Subcutaneous adipose tissue (tissue), 4 donors: ENCODE data around the gene MTUS2. TPM values are rescaled to one million over a fixed set of nuclear protein-coding genes. Genes with fewer than 3 reads are reported as not detected.

Experiments used
- CTCF ChIP-seq: fragments of 450-650 bp; IDR thresholded peaks from one replicate; pipeline ENCODE4 v1.5.1; 2016; ENCODE audit warnings: low read depth, mild to moderate bottlenecking, control low read depth, antibody characterized with exemption, moderate library complexity
- total RNA-seq, 4 donors: library from RNA; depleted of rRNA; stranded (reverse); fragments of >200 nt; gene quantifications; one replicate each; pipeline ENCODE4 v1.1.0, GENCODE V29; 2016

The MTUS2 gene
- total RNA-seq, 4 donors from 2014 or later: not detected

GRCh38 chr13:29073755-29074154 lies 253.6 kb downstream of the MTUS2 start:
- no peak for TF ChIP-seq CTCF

GRCh38 chr13:29077051-29077813 lies 257.1 kb downstream of the MTUS2 start:
- TF ChIP-seq CTCF: no peak

DNA sequence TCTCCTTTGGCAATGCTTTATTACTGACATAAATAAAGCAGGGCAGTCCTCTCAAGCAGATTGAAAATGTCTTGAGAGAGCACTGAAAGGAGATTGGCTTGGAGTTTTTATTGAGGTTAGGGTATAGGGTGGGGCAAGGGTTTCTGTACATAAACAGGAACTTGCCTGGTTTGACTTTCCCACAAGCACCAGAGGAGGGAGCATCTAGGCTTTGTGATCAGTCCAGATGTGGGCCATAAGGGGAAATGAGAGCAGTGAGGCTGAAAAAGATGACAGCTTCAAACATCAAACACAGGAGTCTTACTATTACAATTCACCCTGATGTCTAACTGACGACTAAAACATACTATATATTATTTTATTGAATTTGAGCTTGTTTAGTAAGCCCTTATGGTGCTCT lies 260.9 kb downstream of the MTUS2 start:
- no peak for TF ChIP-seq CTCF

- TF ChIP-seq CTCF: no peak
Measured at GRCh38 chr13:29081697-29082440, 261.7 kb downstream of the MTUS2 start.

- no peak for TF ChIP-seq CTCF
Measured at GRCh38 chr13:29099781-29100406, 279.8 kb downstream of the MTUS2 start.

GRCh38 chr13:29100758-29101157 lies 280.6 kb downstream of the MTUS2 start:
- no peak for TF ChIP-seq CTCF

DNA sequence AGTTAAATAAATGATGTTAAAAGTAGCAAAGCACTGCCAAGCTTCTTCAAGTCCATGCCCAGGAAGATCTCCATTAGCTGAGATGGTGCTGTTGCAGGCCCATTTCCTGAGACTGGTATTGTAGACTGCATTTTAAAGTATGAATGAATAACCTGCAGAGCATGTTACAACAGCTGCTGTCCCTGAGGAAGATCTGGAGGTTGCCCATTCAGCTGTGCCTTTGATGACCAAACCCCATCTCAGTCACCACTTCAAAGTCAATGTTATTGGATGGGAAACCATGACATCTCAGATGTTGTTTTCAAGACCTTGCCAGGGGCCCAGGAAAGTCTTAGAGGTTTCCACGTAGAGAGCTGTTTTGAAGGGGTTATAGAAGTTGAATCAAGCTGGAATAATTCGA lies 281.3 kb downstream of the MTUS2 start:
- no peak for TF ChIP-seq CTCF
